ENCODE results near the gene ADGRD2. TPM values are rescaled to one million over a fixed set of nuclear protein-coding genes. Genes with fewer than 3 reads are reported as not detected.

Gene ADGRD2
- total RNA-seq, 1 donor from 2014 or later, result not detected

DNA sequence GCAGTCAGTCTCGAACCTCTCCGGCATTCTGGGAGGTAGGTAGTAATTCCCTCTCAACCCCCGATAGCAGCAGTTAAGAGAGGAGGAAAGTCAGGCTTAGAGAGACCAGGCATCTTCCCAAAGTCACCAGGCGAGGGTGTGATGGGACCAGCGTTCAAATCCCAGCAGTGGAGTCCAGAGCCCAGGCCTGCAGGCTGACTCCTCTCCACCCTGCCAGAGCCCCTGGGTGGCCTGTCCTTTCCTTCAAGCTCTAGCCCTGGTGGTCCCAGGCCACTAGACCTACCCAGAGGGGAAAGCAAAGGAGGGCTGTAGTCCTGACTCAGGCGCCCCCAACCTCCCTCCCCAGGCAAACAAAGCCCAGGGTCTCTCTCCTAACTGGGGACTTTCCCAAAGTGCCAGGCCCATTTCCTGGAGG is 61.2 kb downstream of the ADGRD2 start:
- Mint-ChIP-seq H3K4me1 (ENCODE audit: low read depth) (no peaks in the 10 kb centered on the region), H3K9me3 (no peaks in the 10 kb centered on the region)
- intact Hi-C loops (cut with micrococcal nuclease), result no loop called here

DNA sequence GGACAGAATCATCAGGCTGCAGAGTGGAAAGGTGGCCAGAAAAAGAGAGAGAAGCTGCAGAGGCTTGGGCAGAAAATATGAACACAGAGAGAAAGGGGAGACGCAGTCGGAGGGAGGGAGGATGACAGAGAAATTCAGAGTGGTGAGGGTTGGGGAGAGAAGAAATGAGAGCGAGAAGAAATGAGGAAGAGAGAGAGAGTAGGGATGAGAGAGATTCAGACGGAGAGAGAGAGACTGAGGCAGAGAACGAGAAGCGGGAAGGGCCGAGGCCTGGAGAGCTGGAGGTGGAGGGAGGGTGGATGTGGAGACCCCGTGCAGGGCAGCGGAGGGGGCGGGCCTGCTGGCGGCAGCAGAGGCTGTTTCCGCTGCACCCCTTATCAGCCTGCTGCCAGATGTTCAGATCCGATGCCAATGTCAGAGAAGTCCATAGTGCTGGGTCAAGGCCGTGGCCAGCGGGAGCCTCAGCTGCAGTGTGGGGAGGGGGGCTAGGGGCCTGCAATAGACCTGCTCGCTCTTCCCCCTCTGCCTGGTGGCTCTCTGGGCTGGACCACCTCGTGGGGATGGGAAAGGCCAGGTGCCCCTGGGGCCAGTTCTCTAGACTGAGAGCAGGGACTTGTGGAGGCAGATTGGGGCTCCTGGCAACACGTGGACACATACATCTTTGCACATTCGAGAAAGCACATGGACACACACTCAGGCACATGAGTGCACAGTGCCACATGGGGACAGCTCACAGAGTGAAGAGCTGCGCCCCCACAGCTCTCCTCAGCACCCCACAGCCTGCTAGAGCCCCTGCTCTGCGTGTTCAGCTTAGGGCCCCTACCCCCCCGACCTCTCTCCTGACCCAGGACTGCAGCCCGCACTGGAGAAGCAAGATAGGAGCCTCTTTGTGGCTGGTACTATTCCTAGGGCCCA is 61.9 kb downstream of the ADGRD2 start:
- peaks cover 6% of the 10 kb centered on the region for H3K27me3 Mint-ChIP-seq (ENCODE audit: insufficient read depth)
- H3K36me3 Mint-ChIP-seq (ENCODE audit: low read depth), result no peaks in the 10 kb centered on the region
- no peaks in the 10 kb centered on the region for H3K9me3 Mint-ChIP-seq
- no peak overlapping the region for H3K4me3 Mint-ChIP-seq
- no peaks in the 10 kb centered on the region for H3K4me1 Mint-ChIP-seq (ENCODE audit: low read depth)
- DNase-seq (ENCODE audit: low spot score), result no peak
- intact Hi-C loops (cut with micrococcal nuclease), result no loop called here
- H3K27ac Mint-ChIP-seq, result no peak overlapping the region

More for the DNA sequence above, 61.2 kb downstream of the ADGRD2 start:
- Mint-ChIP-seq H3K36me3 (ENCODE audit: low read depth) (no peaks in the 10 kb centered on the region), H3K27ac (no peak overlapping the region), H3K27me3 (ENCODE audit: insufficient read depth) (peaks cover 4% of the 10 kb centered on the region), H3K4me3 (no peak overlapping the region)
- no peak for DNase-seq (ENCODE audit: low spot score)

DNA sequence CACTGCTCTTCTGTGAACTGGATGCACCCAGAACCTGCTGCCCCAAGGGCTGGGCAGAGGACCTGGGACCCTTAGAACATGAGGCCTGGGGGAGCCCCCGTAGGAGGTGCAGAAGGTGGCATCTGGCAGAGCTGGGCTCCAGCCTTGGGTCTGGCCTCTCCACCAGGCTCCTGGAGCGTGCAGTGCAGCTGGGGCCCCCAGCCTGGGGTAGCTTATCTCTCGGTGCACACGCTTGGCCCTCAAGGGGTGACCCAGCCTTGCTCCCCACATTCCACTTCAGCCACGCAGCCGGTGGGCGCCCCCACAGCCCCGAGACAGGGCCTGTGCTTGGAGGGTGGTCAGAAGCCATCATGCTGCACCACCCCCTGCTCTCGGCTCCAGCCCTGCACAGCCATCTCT is 62.6 kb downstream of the ADGRD2 start:
- Mint-ChIP-seq H3K4me1 (ENCODE audit: low read depth) (no peaks in the 10 kb centered on the region), H3K9me3 (no peaks in the 10 kb centered on the region), H3K4me3 (no peak overlapping the region), H3K27me3 (ENCODE audit: insufficient read depth) (peaks cover 6% of the 10 kb centered on the region), H3K36me3 (ENCODE audit: low read depth) (no peaks in the 10 kb centered on the region), H3K27ac (no peak overlapping the region)
- no peak for DNase-seq (ENCODE audit: low spot score)
- intact Hi-C loops (cut with micrococcal nuclease), result no loop called here

DNA sequence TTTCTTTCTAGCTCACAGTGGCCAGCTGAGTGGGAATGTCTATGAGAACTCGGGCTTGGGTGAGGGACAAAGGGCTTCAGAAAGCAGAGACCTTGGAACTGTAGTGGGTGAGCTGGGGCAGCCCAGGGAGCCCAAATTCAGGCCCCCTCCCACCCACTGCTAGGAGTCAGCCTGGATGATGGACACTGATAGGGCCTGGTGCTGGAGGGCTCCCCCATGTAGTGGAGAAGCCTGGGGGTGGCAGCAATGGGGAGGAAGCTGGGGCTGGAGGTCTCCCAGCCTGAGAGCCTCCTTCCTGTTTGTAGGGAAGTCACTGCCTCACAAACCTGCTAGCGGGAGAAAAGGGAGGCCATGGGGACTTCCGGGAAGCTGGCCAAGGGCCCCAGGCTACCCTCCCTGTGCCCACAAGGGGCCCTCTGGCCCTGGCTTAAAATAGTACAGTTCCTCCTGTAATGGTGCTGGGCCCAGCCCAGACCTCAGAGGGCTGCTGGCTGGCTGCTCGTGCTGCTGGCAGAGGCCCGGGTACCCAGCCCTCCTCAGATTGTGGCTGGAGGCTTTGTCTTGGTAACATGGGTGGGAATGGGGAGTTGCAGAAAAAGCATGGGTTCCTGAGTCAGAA is 63.2 kb downstream of the ADGRD2 start:
- Mint-ChIP-seq H3K36me3 (ENCODE audit: low read depth) (no peaks in the 10 kb centered on the region), H3K9me3 (no peaks in the 10 kb centered on the region), H3K27me3 (ENCODE audit: insufficient read depth) (peaks cover 8% of the 10 kb centered on the region), H3K4me1 (ENCODE audit: low read depth) (no peaks in the 10 kb centered on the region), H3K27ac (no peak overlapping the region), H3K4me3 (no peak overlapping the region)
- no peak for DNase-seq (ENCODE audit: low spot score)
- intact Hi-C loops (cut with micrococcal nuclease), result no loop called here

DNA sequence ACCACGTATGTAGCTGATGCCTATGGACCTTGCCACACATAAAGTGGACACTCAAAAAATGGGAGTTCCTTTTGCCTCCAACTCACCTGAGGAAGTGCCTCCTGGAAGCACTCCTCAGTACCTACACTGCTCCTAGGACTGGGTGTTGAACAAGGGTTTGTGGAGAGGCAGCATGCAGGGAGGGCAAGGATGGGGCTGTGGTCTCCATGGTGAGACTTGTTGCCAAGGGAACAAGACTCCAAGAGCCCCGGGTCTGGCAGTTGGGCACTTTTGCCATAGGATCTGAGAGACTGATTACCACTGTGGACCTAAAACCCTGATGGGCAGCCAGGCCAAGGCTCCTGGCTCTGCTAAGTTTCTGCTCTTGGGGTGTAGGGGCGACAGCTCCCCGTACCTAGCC is 63.9 kb downstream of the ADGRD2 start:
- Mint-ChIP-seq H3K4me1 (ENCODE audit: low read depth) (no peaks in the 10 kb centered on the region), H3K36me3 (ENCODE audit: low read depth) (no peaks in the 10 kb centered on the region), H3K27ac (no peak overlapping the region), H3K9me3 (no peaks in the 10 kb centered on the region), H3K4me3 (no peak overlapping the region), H3K27me3 (ENCODE audit: insufficient read depth) (peaks cover 12% of the 10 kb centered on the region)
- DNase-seq (ENCODE audit: low spot score), result no peak
- intact Hi-C loops (cut with micrococcal nuclease), result no loop called here

DNA sequence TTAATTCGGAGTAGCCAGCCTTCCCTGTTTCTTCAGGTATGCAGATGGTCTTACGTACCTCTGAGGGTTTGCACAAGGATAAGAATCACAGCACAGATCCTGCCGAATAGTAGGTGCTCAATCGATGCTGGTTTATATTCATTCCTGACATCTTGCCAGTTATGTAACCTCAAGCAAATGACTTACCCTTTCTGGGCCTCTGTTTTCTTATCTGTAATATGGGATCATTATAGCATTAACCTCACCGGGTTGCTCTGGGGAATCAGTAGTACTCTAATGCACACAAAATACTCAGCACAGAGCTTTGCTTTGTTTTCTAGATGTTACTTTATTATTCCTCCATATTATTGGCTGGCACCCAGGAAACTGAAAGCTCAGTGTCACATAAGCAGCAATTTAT is 64.6 kb downstream of the ADGRD2 start:
- Mint-ChIP-seq H3K9me3 (no peaks in the 10 kb centered on the region), H3K4me3 (no peak overlapping the region), H3K36me3 (ENCODE audit: low read depth) (no peaks in the 10 kb centered on the region), H3K27ac (no peak overlapping the region), H3K27me3 (ENCODE audit: insufficient read depth) (peaks cover 14% of the 10 kb centered on the region), H3K4me1 (ENCODE audit: low read depth) (no peaks in the 10 kb centered on the region)
- intact Hi-C loops (cut with micrococcal nuclease), result no loop called here
- no peak for DNase-seq (ENCODE audit: low spot score)

DNA sequence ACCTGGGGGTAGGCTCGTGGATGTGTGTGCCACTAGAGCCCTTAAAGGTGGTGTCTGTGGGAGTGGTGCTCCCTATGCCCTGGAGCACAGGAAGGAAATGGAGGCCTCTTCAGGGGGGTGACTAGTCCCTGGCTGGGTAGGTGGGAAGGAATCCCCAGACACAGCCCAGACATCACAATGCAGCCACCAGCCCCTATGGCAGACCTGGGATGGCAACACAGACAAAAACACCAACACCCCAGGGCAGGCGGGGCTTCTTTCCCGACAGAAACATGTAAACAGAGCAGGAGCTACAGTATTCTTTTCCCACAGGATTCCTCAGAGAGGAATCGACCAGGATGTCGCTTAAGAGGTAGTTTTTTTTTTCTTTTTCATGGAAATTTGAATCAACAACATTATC is 67.3 kb downstream of the ADGRD2 start:
- Mint-ChIP-seq H3K27me3 (ENCODE audit: insufficient read depth) (peaks cover 14% of the 10 kb centered on the region), H3K27ac (no peak overlapping the region), H3K36me3 (ENCODE audit: low read depth) (no peaks in the 10 kb centered on the region), H3K4me1 (ENCODE audit: low read depth) (no peaks in the 10 kb centered on the region), H3K9me3 (no peaks in the 10 kb centered on the region), H3K4me3 (no peak overlapping the region)
- intact Hi-C loops (cut with micrococcal nuclease), result no loop called here
- DNase-seq (ENCODE audit: low spot score), result no peak

DNA sequence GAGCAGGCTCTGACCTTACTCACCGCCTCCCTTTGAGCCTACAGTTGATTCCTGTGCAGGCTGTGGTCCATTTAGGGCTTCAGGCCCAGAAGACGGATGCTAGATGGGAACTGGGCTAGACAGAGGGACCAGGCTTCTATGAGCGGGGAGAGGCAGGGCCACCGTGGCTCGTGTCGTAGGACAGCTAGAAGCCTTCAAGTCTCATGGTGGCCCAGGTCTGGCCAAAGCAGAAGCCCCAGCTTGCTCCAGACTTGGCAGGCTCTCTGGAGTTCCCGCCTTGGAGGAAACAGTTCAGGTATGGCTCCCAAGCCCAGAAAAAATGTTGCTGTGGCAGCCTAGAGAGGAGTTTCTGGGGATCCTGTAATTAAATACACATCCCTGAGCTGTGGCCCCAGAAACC is 67.9 kb downstream of the ADGRD2 start:
- H3K9me3 Mint-ChIP-seq, result no peaks in the 10 kb centered on the region
- no peak for DNase-seq (ENCODE audit: low spot score)
- no peaks in the 10 kb centered on the region for H3K36me3 Mint-ChIP-seq (ENCODE audit: low read depth)
- H3K27me3 Mint-ChIP-seq (ENCODE audit: insufficient read depth), result peaks cover 14% of the 10 kb centered on the region
- intact Hi-C loops (cut with micrococcal nuclease), result no loop called here
- no peak overlapping the region for H3K27ac Mint-ChIP-seq
- no peaks in the 10 kb centered on the region for H3K4me1 Mint-ChIP-seq (ENCODE audit: low read depth)
- no peak overlapping the region for H3K4me3 Mint-ChIP-seq

DNA sequence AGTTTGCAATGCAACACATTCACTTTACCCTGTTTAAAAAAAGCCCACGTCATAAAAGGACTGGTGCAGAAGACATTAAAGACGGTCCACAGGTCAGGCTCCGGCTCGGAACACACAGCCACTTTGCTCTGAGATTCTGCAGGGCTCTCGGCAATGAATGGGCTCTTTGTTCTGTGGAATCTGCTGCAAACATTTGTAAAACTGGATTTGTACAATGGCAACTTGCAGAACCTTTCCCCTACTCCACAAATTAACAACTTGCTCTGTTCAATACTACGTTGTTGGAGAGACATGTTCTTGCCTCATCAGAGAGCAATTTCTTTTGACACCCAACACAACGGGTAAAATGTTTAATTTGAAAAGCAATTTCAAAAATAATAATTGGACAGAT is 70.0 kb downstream of the ADGRD2 start:
- H3K27me3 Mint-ChIP-seq (ENCODE audit: insufficient read depth), result peaks cover 15% of the 10 kb centered on the region
- no peak for DNase-seq (ENCODE audit: low spot score)
- H3K36me3 Mint-ChIP-seq (ENCODE audit: low read depth), result no peaks in the 10 kb centered on the region
- no peaks in the 10 kb centered on the region for H3K4me1 Mint-ChIP-seq (ENCODE audit: low read depth)
- H3K4me3 Mint-ChIP-seq, result no peak overlapping the region
- H3K9me3 Mint-ChIP-seq, result no peaks in the 10 kb centered on the region
- H3K27ac Mint-ChIP-seq, result no peak overlapping the region
- intact Hi-C loops (cut with micrococcal nuclease), result no loop called here

DNA sequence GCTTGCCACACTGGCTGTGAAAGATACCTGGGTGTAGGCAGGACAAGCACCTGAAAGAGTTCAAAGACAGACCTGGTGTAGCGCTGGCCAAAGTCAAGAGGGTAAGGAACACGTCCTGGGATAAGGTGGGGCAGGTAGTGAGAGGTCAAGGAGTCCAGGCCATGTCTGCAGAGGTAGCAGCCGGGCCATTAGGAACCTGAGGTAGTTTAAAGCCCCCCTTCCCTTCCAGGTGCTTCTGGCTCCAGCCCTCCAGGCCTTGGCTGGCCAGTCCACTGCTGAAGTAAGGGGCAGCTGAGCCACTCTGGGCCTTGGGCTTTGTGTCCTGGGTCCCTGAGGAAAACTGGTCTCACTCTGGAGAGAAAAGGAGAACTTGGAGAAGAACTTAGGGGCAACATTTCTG is 70.9 kb downstream of the ADGRD2 start:
- peaks cover 15% of the 10 kb centered on the region for H3K27me3 Mint-ChIP-seq (ENCODE audit: insufficient read depth)
- intact Hi-C loops (cut with micrococcal nuclease), result no loop called here
- no peaks in the 10 kb centered on the region for H3K36me3 Mint-ChIP-seq (ENCODE audit: low read depth)
- H3K4me1 Mint-ChIP-seq (ENCODE audit: low read depth), result no peaks in the 10 kb centered on the region
- H3K4me3 Mint-ChIP-seq, result no peak overlapping the region
- no peak for DNase-seq (ENCODE audit: low spot score)
- H3K27ac Mint-ChIP-seq, result no peak overlapping the region
- H3K9me3 Mint-ChIP-seq, result no peaks in the 10 kb centered on the region

DNA sequence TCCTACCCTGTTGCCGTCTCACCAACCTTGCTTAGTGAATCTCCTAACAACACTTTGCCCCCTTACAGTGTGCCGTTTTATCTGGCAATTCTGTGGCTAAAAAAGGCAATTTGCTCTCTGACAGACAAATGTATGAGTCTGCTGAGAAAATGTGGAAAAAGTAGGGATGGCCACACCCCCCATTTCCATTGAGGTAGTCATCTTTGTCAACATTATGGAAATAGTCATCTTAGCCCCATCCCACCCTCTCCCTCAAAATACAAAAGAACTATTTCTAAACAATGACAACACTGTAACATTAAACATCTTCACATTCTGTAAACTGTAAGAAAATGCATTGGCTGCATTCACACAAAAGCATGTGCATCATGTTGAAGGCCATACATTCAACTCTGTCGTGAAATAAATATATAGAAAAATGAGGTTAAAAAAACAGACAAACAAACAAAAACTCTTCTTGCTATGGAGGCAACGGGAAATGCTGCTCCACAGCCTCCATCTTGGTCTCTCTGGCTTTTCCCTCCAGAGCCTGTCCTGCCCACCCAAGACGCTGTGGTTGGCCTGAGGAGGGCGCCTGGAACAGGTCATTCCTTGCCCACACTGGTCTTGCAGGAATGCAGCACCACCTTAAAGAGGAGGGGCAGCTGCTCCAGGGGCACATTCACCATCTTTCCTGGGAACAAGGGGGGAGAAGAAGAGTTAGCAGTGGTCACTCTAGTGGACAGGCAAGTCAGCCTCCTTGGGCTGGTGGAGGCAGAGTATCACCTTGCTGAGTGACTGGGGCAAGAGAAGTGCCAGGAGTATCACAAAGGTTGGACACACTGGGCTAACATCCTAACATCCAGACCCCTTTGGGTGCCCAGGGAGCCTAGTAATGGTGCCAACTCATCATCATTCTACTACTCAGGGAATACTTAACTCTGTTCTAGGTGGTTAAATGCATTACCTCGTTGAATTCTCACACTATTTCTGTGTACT is 72.2 kb downstream of the ADGRD2 start:
- Mint-ChIP-seq H3K36me3 (ENCODE audit: low read depth) (no peaks in the 10 kb centered on the region), H3K4me3 (no peak overlapping the region), H3K9me3 (no peaks in the 10 kb centered on the region), H3K27me3 (ENCODE audit: insufficient read depth) (peaks cover 12% of the 10 kb centered on the region), H3K27ac (no peak overlapping the region), H3K4me1 (ENCODE audit: low read depth) (no peaks in the 10 kb centered on the region)
- no peak for DNase-seq (ENCODE audit: low spot score)
- intact Hi-C loops (cut with micrococcal nuclease), result no loop called here

DNA sequence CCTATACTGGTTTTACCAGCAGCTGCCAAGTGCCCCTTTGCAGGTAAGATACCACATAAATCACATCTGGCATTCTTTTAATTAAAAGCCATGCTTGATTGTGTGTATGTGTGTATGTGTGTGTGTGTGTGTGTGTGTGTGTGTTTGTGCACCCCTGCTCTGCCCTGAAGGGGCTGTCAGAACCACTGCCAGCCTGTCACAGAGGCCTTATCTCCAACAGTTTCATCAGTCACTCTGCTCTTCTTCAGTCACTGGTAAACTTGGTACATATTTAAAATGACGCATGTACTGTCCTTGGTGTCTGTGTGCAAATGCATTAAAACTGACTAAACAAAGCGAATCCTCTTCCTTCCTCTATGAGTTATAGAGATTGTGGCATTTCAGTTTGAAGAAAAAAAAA is 75.9 kb downstream of the ADGRD2 start:
- Mint-ChIP-seq H3K4me3 (no peak overlapping the region), H3K9me3 (no peaks in the 10 kb centered on the region), H3K27ac (no peak overlapping the region), H3K4me1 (ENCODE audit: low read depth) (no peaks in the 10 kb centered on the region), H3K27me3 (ENCODE audit: insufficient read depth) (peaks cover 2% of the 10 kb centered on the region), H3K36me3 (ENCODE audit: low read depth) (no peaks in the 10 kb centered on the region)
- intact Hi-C loops (cut with micrococcal nuclease), result no loop called here
- no peak for DNase-seq (ENCODE audit: low spot score)

DNA sequence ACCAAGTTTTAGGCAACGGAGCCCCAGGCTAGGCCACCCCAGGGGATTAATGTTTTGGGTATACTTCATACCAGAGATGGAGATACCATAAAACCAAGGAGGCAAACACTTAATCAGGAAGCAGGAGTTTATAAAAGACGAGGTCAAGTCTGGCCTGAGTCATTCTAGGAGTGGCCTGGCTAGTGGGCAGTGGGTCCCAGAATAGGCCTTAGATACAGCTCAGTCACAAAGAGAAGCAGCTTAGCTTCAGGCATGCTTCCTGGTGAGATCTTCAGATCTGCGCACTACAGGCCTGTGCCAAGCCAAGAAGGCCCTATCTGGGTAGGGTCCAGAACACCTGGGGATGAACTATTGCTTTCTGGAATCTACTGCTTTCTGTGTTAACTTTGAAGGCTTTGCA is 77.5 kb downstream of the ADGRD2 start:
- Mint-ChIP-seq H3K4me3 (no peak overlapping the region), H3K4me1 (ENCODE audit: low read depth) (no peaks in the 10 kb centered on the region), H3K27me3 (ENCODE audit: insufficient read depth) (peaks cover 2% of the 10 kb centered on the region), H3K27ac (no peak overlapping the region), H3K9me3 (no peaks in the 10 kb centered on the region), H3K36me3 (ENCODE audit: low read depth) (no peaks in the 10 kb centered on the region)
- DNase-seq (ENCODE audit: low spot score), result no peak
- intact Hi-C loops (cut with micrococcal nuclease), result no loop called here

Measured in activated T-helper 1 cell treated with anti-CD3 and anti-CD28 coated beads, Interleukin-12 subunit alpha, Interleukin-12 subunit beta, Interleukin-2, Interleukin-4 antibody, amounts not matched to agents 30 ng/mL and 10 ng/mL and 1 ng/mL, durations not matched to agents 14 hours and 24 hours and 36 hours (primary cell).